Psoas muscle (tissue), 8 donors: ENCODE data around the gene PRPF38B. TPM values are rescaled to one million over a fixed set of nuclear protein-coding genes. Genes with fewer than 3 reads are reported as not detected.

Source experiments
- ATAC-seq, 4 donors: fragments of 200-7000 bp; cut with Tn5 transposase; one replicate each; pipeline ENCODE4 v1.9.1; 2020; ENCODE audit warnings: moderate library complexity in 3 of 4, mild to moderate bottlenecking in 2 of 4
- DNase-seq, 2 donors: peaks; one replicate each; pipeline ENCODE4 v3.0.0-alpha.2; 2020
- H3K27ac ChIP-seq: fragments of 200-600 bp; one replicate; pipeline ENCODE4 v1.8.0; 2022
- H3K27me3 ChIP-seq, 3 donors: fragments of 200-600 bp in 1 of 3; one replicate each; pipeline versions ENCODE4 v1.6.1 to v1.8.0; 2013 to 2022; ENCODE audit warnings: low read length in 2 of 3, mild to moderate bottlenecking in 2 of 3, moderate library complexity in 1 of 3; ENCODE audit not compliant: insufficient read depth in 3 of 3
- H3K36me3 ChIP-seq, 2 donors: fragments of 200-600 bp in 1 of 2; one replicate each; pipeline versions ENCODE4 v1.6.1 to v1.8.0; 2013 to 2022; ENCODE audit warnings: low read depth in 1 of 2, mild to moderate bottlenecking in 1 of 2, moderate library complexity in 1 of 2; ENCODE audit not compliant: insufficient read depth in 1 of 2
- H3K4me1 ChIP-seq: fragments of 200-600 bp; one replicate; pipeline ENCODE4 v1.8.0; 2022
- H3K4me3 ChIP-seq: fragments of 200-600 bp; one replicate; pipeline ENCODE4 v1.8.0; 2022; ENCODE audit warnings: mild to moderate bottlenecking
- H3K9me3 ChIP-seq: fragments of 200-600 bp; one replicate; pipeline ENCODE4 v1.8.0; 2022
- WGBS, 3 donors: extraction: QIAGEN DNeasy Blood & Tissue Kit; methylation state at CpG; one replicate each; pipeline versions ENCODE4 v1.1.6 to v1.1.7; 2013; 5-methylcytosine and 5-hydroxymethylcytosine counted together
- intact Hi-C, 2 donors: fragments of 100-400 bp; cut with DNase I; formaldehyde crosslinking; loops; one replicate each; pipeline versions ENCODE4 v1.11.0 to v1.14.2; 2022
- polyA plus RNA-seq, 3 donors: library from polyadenylated mRNA; stranded (reverse); fragments of 200-250 nt; gene quantifications; one replicate each; pipeline ENCODE4 v1.2.3, GENCODE V29; 2013
- total RNA-seq, 4 donors: library from RNA; stranded (reverse); fragmentation: NEBNext Ultra II Directional in 2 of 4; extraction: Animal tissue kit (Norgen Biotek cat#: 25700) in 2 of 4; gene quantifications; one replicate each; pipeline versions ENCODE4 v1.2.1 to v1.2.4, GENCODE V29; 2021 to 2023
- TF ChIP-seq, protein P1 (sequence below): fragments of 200-600 bp; IDR thresholded peaks from one replicate; pipeline ENCODE4 v1.8.0; 2022; ENCODE audit warnings: antibody characterized with exemption
- donor health status: healthy with polysubstance abuse.
- donor health status: DM: no; HTN: no; CAD: no; lungs with moderate emphysema.
- donor health status: Bipolar disorder and iron deficiency.
- donor health status: healthy.
- donor health status: DM: yes; HTN: yes; CAD: no.
- donor health status: DM: no; HTN: no; CAD: no.
- donor health status: DM: no; HTN: no; CAD: no.
- donor health status: DM: yes; HTN: yes; CAD: no.

PRPF38B gene
- total and polyA plus RNA-seq, 7 donors: 13.3 to 28.9 (median 18.8) TPM

DNA sequence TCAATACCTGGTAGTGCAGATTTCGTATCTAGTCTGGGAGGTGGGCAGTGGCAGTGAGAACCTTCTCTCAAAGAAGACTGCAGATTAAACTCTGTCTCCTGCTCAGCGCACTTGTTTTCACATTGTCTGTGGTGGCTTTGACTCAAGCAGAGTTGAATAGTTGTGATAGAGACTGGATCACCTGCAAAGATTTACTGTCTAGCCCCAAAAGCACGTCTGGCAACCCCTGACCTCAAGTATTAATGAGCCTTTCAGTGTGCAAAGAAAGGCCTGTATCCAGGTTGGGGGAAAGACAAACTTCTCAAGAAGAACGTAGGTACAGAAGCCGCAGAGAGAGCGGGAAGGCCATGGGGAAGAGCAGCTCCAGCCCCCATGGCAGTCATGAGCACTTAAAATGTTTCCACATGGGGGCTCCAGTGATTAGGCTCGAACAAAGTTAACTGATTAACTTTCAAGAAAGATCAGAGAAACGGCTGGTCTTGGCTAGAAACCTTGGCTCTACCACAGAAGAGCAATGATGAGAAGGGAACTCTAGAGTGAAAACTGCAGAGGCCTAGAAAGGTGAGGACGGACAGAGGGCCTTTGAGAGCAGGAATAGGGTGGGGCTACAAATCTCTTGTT is 46.4 kb upstream of the PRPF38B start:
- TF ChIP-seq, protein P1, sequence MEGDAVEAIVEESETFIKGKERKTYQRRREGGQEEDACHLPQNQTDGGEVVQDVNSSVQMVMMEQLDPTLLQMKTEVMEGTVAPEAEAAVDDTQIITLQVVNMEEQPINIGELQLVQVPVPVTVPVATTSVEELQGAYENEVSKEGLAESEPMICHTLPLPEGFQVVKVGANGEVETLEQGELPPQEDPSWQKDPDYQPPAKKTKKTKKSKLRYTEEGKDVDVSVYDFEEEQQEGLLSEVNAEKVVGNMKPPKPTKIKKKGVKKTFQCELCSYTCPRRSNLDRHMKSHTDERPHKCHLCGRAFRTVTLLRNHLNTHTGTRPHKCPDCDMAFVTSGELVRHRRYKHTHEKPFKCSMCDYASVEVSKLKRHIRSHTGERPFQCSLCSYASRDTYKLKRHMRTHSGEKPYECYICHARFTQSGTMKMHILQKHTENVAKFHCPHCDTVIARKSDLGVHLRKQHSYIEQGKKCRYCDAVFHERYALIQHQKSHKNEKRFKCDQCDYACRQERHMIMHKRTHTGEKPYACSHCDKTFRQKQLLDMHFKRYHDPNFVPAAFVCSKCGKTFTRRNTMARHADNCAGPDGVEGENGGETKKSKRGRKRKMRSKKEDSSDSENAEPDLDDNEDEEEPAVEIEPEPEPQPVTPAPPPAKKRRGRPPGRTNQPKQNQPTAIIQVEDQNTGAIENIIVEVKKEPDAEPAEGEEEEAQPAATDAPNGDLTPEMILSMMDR: no peak
- intact Hi-C loops: no loop called here
- Histone ChIP-seq H3K27me3 (no peaks in the 10 kb centered on the region), H3K4me3 (no peak overlapping the region), H3K36me3 (no peaks in the 10 kb centered on the region), H3K27ac (no peak overlapping the region), H3K4me1 (no peaks in the 10 kb centered on the region), H3K9me3 (no peaks in the 10 kb centered on the region)
- WGBS, 3 donors: 75 to 80% (median 76%) methylated on average over 9 of the region's 9 CpGs
- DNase-seq (no peak), ATAC-seq (no peak)

DNA sequence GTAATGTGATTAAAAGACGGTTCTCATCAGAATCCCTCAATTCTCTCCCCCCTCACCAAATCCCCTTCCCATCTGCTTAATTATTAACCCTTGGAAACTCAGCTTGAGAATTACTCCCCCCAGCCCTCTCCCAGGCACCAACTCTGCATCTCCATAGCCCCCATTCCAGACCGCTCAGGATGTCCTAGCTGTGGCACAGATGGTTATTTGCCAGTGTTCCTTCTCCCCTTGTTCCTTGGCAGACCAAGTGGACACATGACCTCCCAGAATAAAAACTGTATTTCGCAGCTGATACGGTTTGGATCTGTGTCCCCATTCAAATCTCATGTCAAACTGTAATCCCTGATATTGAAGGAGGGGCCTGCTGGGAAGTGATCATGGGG is 45.9 kb upstream of the PRPF38B start:
- no peaks in the 10 kb centered on the region for H3K36me3 ChIP-seq
- no peaks in the 10 kb centered on the region for H3K9me3 ChIP-seq
- TF ChIP-seq, protein P1: no peak
- intact Hi-C loops: no loop called here
- DNase-seq (no peak), ATAC-seq (no peak)
- no peak overlapping the region for H3K4me3 ChIP-seq
- WGBS, 3 donors: 50 to 64% (median 58%) methylated on average over 4 of the region's 4 CpGs
- H3K27ac ChIP-seq: no peak overlapping the region
- no peaks in the 10 kb centered on the region for H3K4me1 ChIP-seq
- no peaks in the 10 kb centered on the region for H3K27me3 ChIP-seq

DNA sequence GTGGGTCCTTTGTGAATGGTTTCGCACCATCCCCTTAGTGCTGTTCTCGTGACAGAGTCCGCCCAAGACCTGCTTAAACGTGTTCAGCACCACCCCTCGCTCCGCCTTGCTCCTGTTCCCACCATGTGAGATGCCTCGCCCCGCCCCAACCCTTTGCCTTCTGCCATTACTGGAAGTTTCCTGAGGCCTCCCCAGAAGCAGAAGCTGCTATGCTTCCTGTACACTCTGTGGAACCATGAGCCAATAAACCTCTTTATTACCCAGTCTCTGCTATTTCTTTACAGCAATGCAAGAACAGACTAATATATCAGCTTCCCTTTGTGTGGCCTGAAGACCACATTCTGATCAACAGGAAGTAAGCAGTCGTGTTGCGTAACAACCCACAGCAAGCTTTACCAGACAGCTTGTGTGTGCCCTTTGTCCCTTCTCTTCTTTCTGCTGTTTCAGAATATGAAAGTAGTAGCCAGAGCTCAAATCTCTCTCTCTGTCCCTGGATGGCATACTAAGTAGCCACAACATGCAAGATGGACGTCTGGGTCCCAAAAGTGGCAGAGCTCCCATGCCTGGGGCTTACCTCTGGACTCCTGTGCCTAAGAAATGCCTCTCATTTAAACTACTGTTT is 45.4 kb upstream of the PRPF38B start:
- ATAC-seq (peak; percentile 19 to 62 (median 46)), DNase-seq (peak; percentile 62 to 83)
- WGBS, 3 donors: 84 to 90% (median 87%) methylated on average over 11 of the region's 11 CpGs
- H3K27me3 ChIP-seq: no peaks in the 10 kb centered on the region
- TF ChIP-seq, protein P1: no peak
- no peak overlapping the region for H3K4me3 ChIP-seq
- no peaks in the 10 kb centered on the region for H3K4me1 ChIP-seq
- intact Hi-C loops: no loop called here
- H3K9me3 ChIP-seq: peaks cover 1% of the 10 kb centered on the region
- H3K36me3 ChIP-seq: no peaks in the 10 kb centered on the region
- peak overlapping the region; percentile 23 for H3K27ac ChIP-seq

DNA sequence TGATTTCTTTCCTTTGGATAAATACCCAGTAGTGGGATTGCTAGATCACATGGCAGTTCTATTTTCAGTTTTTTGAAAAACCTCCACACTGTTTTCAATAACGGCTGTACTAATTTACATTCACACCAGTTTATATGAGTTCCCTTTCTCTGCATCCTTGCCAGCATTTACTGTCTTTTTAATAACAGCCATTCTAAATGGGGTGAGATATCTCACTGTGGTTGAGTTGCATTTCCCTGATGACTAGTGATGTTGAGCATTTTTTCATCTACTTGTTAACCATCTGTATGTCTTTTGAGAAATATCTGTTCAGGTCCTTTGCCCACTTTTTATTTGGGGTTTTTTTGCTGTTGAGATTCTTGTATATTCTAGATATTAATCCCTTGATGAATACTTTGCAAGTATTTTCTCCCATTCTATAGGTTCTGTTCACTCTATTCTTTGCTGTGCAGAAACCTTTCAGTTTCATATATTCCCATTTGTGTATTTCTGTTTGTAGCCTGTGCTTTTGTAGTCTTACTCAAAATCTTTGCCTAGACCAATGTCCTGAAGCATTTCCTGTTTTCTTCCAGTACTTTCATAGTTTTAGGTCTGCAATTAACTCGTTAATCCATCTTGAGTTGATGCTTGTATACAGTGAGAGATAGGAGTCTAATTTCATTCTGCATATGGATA is 38.5 kb upstream of the PRPF38B start:
- ATAC-seq: no peak
- intact Hi-C loops: no loop called here
- no peak for DNase-seq
- H3K27ac ChIP-seq: no peak overlapping the region
- no peak overlapping the region for H3K4me3 ChIP-seq
- TF ChIP-seq, protein P1: no peak
- no peaks in the 10 kb centered on the region for H3K36me3 ChIP-seq
- WGBS, 3 donors: 69 to 80% (median 78%) methylated on average over 2 of the region's 2 CpGs
- H3K27me3 ChIP-seq: no peaks in the 10 kb centered on the region
- no peaks in the 10 kb centered on the region for H3K4me1 ChIP-seq
- peaks cover 6% of the 10 kb centered on the region for H3K9me3 ChIP-seq
